SU-DHL-6 (cell line): ENCODE data around the gene NEURL1B.

Experiments used
- H2AFZ ChIP-seq: fragments of 200-600 bp; sonication (generic); 2 replicates; pipeline ENCODE4 v1.6.1; 2014; ENCODE audit warnings: low read depth, mild to moderate bottlenecking, moderate library complexity, mixed read lengths, antibody characterized with exemption, low read length; ENCODE audit not compliant: severe bottlenecking
- H3F3A ChIP-seq: fragments of 200-600 bp; shearing (Covaris generic); 2 replicates; pipeline ENCODE4 v1.6.0; 2016; ENCODE audit warnings: antibody characterized with exemption, mild to moderate bottlenecking; ENCODE audit not compliant: insufficient read depth
- H3K27ac ChIP-seq: fragments of 200-600 bp; sonication (generic); 2 replicates; pipeline ENCODE4 v1.5.1; 2016; ENCODE audit warnings: low read depth, mild to moderate bottlenecking, low read length, moderate library complexity, mixed read lengths
- H3K27me3 ChIP-seq: fragments of 200-600 bp; sonication (generic), shearing (Covaris generic); 2 replicates; pipeline ENCODE4 v1.6.0; 2014; ENCODE audit warnings: mild to moderate bottlenecking, low read length
- H3K36me3 ChIP-seq: fragments of 200-600 bp; sonication (generic); 2 replicates; pipeline ENCODE4 v1.6.1; 2014; ENCODE audit warnings: mild to moderate bottlenecking, low read length, mixed read lengths
- H3K4me2 ChIP-seq: fragments of 300-600, 200-600 bp; shearing (Covaris generic), sonication (generic); 2 replicates; pipeline ENCODE4 v1.6.0; 2014; ENCODE audit warnings: low read length, low read depth, mild to moderate bottlenecking; ENCODE audit not compliant: poor library complexity, severe bottlenecking
- H3K4me3 ChIP-seq: fragments of 200-600 bp; sonication (generic); 2 replicates; pipeline ENCODE4 v1.5.1; 2014; ENCODE audit warnings: antibody characterized with exemption, low read length, mild to moderate bottlenecking, mixed read lengths; ENCODE audit not compliant: insufficient read depth, poor library complexity, severe bottlenecking
- H3K79me2 ChIP-seq: fragments of 200-600 bp; sonication (generic); 2 replicates; pipeline ENCODE4 v1.6.1; 2014; ENCODE audit warnings: mild to moderate bottlenecking, low read length, moderate library complexity; ENCODE audit not compliant: insufficient read depth
- H3K9ac ChIP-seq: fragments of 200-600 bp; sonication (generic); 2 replicates; pipeline ENCODE4 v1.7.0; 2014; ENCODE audit warnings: mild to moderate bottlenecking, low read length
- H3K9me2 ChIP-seq: fragments of 200-600 bp; sonication (generic); replicated peaks from 2 replicates; pipeline ENCODE4 v1.6.1; 2014; ENCODE audit warnings: low read length; ENCODE audit not compliant: insufficient read depth
- H3K9me3 ChIP-seq: fragments of 200-600 bp; sonication (generic); 2 replicates; pipeline ENCODE4 v1.6.1; 2014; ENCODE audit warnings: low read length, mixed read lengths; ENCODE audit not compliant: insufficient read depth
- H4K20me1 ChIP-seq: fragments of 200-600 bp; sonication (generic); 2 replicates; pipeline ENCODE4 v1.6.1; 2014; ENCODE audit warnings: low read depth, mild to moderate bottlenecking, antibody characterized with exemption, low read length, moderate library complexity, mixed read lengths
- CTCF ChIP-seq: fragments of 200-600 bp; sonication (generic); IDR thresholded peaks from one replicate; pipeline ENCODE4 v1.5.1; 2017; ENCODE audit warnings: antibody characterized with exemption, mild to moderate bottlenecking, low read length, moderate library complexity; ENCODE audit not compliant: insufficient read depth, poor library complexity, severe bottlenecking
- EZH2phosphoT487 ChIP-seq: fragments of 200-600 bp; sonication (generic), shearing (Covaris generic); conservative IDR thresholded peaks from 2 replicates; pipeline ENCODE4 v1.6.1; 2018; ENCODE audit warnings: mild to moderate bottlenecking, antibody characterized with exemption, low read length, moderate library complexity, mixed read lengths

Gene NEURL1B

GRCh38 chr5:172608773-172609172, 32.3 kb upstream of the NEURL1B start:
- Histone ChIP-seq H3K79me2 (no peaks in the 10 kb centered on the region), H3K9me3 (no peaks in the 10 kb centered on the region), H2AFZ (no peak overlapping the region), H3F3A (no peaks in the 10 kb centered on the region), H3K4me3 (no peak overlapping the region), H3K9ac (no peak overlapping the region), H3K27me3 (no peaks in the 10 kb centered on the region), H4K20me1 (no peaks in the 10 kb centered on the region), H3K9me2 (no peaks in the 10 kb centered on the region), H3K4me2 (no peak overlapping the region), H3K27ac (no peak overlapping the region), H3K36me3 (no peaks in the 10 kb centered on the region)
- TF ChIP-seq CTCF: no peak
- TF ChIP-seq EZH2phosphoT487: no peak

GRCh38 chr5:172610643-172611042, 30.4 kb upstream of the NEURL1B start:
- Histone ChIP-seq H3K79me2 (no peaks in the 10 kb centered on the region), H3K9me3 (no peaks in the 10 kb centered on the region), H3F3A (no peaks in the 10 kb centered on the region), H4K20me1 (no peaks in the 10 kb centered on the region), H3K36me3 (no peaks in the 10 kb centered on the region), H3K27ac (no peak overlapping the region), H3K9ac (no peak overlapping the region), H2AFZ (no peak overlapping the region), H3K4me3 (no peak overlapping the region), H3K4me2 (no peak overlapping the region), H3K9me2 (no peaks in the 10 kb centered on the region), H3K27me3 (no peaks in the 10 kb centered on the region)
- no peak for TF ChIP-seq EZH2phosphoT487
- no peak for TF ChIP-seq CTCF

GRCh38 chr5:172611913-172612312, 29.1 kb upstream of the NEURL1B start:
- Histone ChIP-seq H3K79me2 (no peaks in the 10 kb centered on the region), H3K4me2 (no peak overlapping the region), H3K9me2 (no peaks in the 10 kb centered on the region), H3K9me3 (no peaks in the 10 kb centered on the region), H3K27ac (no peak overlapping the region), H3F3A (no peaks in the 10 kb centered on the region), H3K9ac (no peak overlapping the region), H2AFZ (no peak overlapping the region), H3K27me3 (no peaks in the 10 kb centered on the region), H3K4me3 (no peak overlapping the region), H3K36me3 (no peaks in the 10 kb centered on the region), H4K20me1 (no peaks in the 10 kb centered on the region)
- TF ChIP-seq EZH2phosphoT487: no peak
- no peak for TF ChIP-seq CTCF

GRCh38 chr5:172612771-172613170, 28.3 kb upstream of the NEURL1B start:
- Histone ChIP-seq H3K9me2 (no peaks in the 10 kb centered on the region), H3K9ac (no peak overlapping the region), H3K27me3 (no peaks in the 10 kb centered on the region), H2AFZ (no peak overlapping the region), H3K79me2 (no peaks in the 10 kb centered on the region), H3F3A (no peaks in the 10 kb centered on the region), H3K4me2 (no peak overlapping the region), H3K27ac (no peak overlapping the region), H3K9me3 (no peaks in the 10 kb centered on the region), H3K4me3 (no peak overlapping the region), H4K20me1 (no peaks in the 10 kb centered on the region), H3K36me3 (no peaks in the 10 kb centered on the region)
- TF ChIP-seq CTCF: no peak
- no peak for TF ChIP-seq EZH2phosphoT487
